HepG2 (cell line): ENCODE results near the gene VEGFB. TPM values are rescaled to one million over a fixed set of nuclear protein-coding genes. Genes with fewer than 3 reads are reported as not detected.
A peak's percentile ranks its signal among the peaks of the same experiment; 100 is the strongest.

Experiments used
- AGO2 ChIP-seq: fragments of 200-400 bp; formaldehyde crosslinking; optimal IDR thresholded peaks from 2 replicates; pipeline ENCODE3; 2017; ENCODE audit warnings: mild to moderate bottlenecking, low read depth, low read length, moderate library complexity
- ASH2L ChIP-seq: fragments of 300-600, 200-600 bp; sonication (generic); IDR thresholded peaks from 2 replicates; pipeline ENCODE4 v1.7.0; 2017; ENCODE audit warnings: low read depth, mild to moderate bottlenecking, moderate library complexity, mixed read lengths, low read length; ENCODE audit not compliant: insufficient read length
- CEBPB ChIP-seq: IDR thresholded peaks from 2 replicates; pipeline ENCODE4 v1.6.1; 2011; ENCODE audit warnings: low read depth, low read length, improper control_type of control experiment, borderline replicate concordance
- ETV6 ChIP-seq: sonication (generic); formaldehyde crosslinking; conservative IDR thresholded peaks from 2 replicates; pipeline ENCODE4 v1.4.0; 2020; ENCODE audit warnings: missing genetic modification reagents
- EZH2 ChIP-seq: conservative IDR thresholded peaks from 2 replicates; pipeline ENCODE4 v1.6.1; 2012; ENCODE audit warnings: mild to moderate bottlenecking, low read depth, low read length, moderate library complexity
- GABPB1 ChIP-seq: IDR thresholded peaks from 2 replicates; pipeline ENCODE4 v1.6.1; 2016; ENCODE audit warnings: mild to moderate bottlenecking, missing genetic modification reagents, moderate library complexity, missing compliant biosample characterization
- KLF11 ChIP-seq: IDR thresholded peaks from 2 replicates; pipeline ENCODE4 v1.6.1; 2016; ENCODE audit warnings: missing compliant biosample characterization
- RCOR2 ChIP-seq: IDR thresholded peaks from 2 replicates; pipeline ENCODE4 v1.6.1; 2016; ENCODE audit warnings: missing biosample characterization, missing genetic modification reagents
- SIN3B ChIP-seq: fragments of 150-350 bp; IDR thresholded peaks from 2 replicates; pipeline ENCODE4 v1.6.1; 2014; ENCODE audit warnings: low read length
- ZFP37 ChIP-seq: sonication (generic); formaldehyde crosslinking; IDR thresholded peaks from 2 replicates; pipeline ENCODE4 v1.4.0; 2020; ENCODE audit warnings: missing genetic modification reagents, borderline replicate concordance
- ZFP82 ChIP-seq: sonication (generic); formaldehyde crosslinking; IDR thresholded peaks from 2 replicates; pipeline ENCODE4 v1.5.1; 2020; ENCODE audit warnings: mild to moderate bottlenecking, missing genetic modification reagents, borderline replicate concordance
- ZFP90 ChIP-seq: sonication (generic); formaldehyde crosslinking; IDR thresholded peaks from 2 replicates; pipeline ENCODE4 v1.8.0; 2022; ENCODE audit warnings: missing genetic modification reagents, mild to moderate bottlenecking, inconsistent platforms, borderline replicate concordance
- ZNF234 ChIP-seq: sonication (generic); formaldehyde crosslinking; conservative IDR thresholded peaks from 2 replicates; pipeline ENCODE4 v1.5.1; 2020; ENCODE audit warnings: mild to moderate bottlenecking, missing genetic modification reagents
- ZNF263 ChIP-seq: sonication (generic); formaldehyde crosslinking; IDR thresholded peaks from 2 replicates; pipeline ENCODE4 v1.4.0; 2020; ENCODE audit warnings: missing genetic modification reagents
- ZNF343 ChIP-seq: sonication (generic); formaldehyde crosslinking; IDR thresholded peaks from 2 replicates; pipeline ENCODE4 v1.4.0; 2020; ENCODE audit warnings: mild to moderate bottlenecking, missing genetic modification reagents
- ZNF556 ChIP-seq: sonication (generic); formaldehyde crosslinking; IDR thresholded peaks from 2 replicates; pipeline ENCODE4 v1.4.0; 2020; ENCODE audit warnings: mild to moderate bottlenecking, missing genetic modification reagents, borderline replicate concordance
- ZNF558 ChIP-seq: sonication (generic); formaldehyde crosslinking; IDR thresholded peaks from 2 replicates; pipeline ENCODE4 v1.9.0; 2022; ENCODE audit warnings: mild to moderate bottlenecking, missing genetic modification reagents, borderline replicate concordance
- ZNF607 ChIP-seq: sonication (generic); formaldehyde crosslinking; IDR thresholded peaks from 2 replicates; pipeline ENCODE4 v1.5.1; 2020; ENCODE audit warnings: missing genetic modification reagents, mild to moderate bottlenecking, borderline replicate concordance
- ZNF644 ChIP-seq: IDR thresholded peaks from 2 replicates; pipeline ENCODE4 v1.6.1; 2016; ENCODE audit warnings: low read depth
- ZNF768 ChIP-seq: sonication (generic); formaldehyde crosslinking; IDR thresholded peaks from 2 replicates; pipeline ENCODE4 v1.4.0; 2020; ENCODE audit warnings: missing genetic modification reagents
- ZNF777 ChIP-seq: sonication (generic); formaldehyde crosslinking; IDR thresholded peaks from 2 replicates; pipeline ENCODE4 v1.4.0; 2020; ENCODE audit warnings: missing genetic modification reagents
- ZNF83 ChIP-seq: sonication (generic); formaldehyde crosslinking; IDR thresholded peaks from 2 replicates; pipeline ENCODE4 v1.4.0; 2020; ENCODE audit warnings: missing genetic modification reagents, mild to moderate bottlenecking, borderline replicate concordance
- polyA plus RNA-seq, 8 experiments: library from polyadenylated mRNA; depleted of rRNA in 3 of 8; stranded (reverse) in 7 of 8; unstranded in 1 of 8; fragments of >200 nt; fragmentation: Illumina TruSeq in 4 of 8; extraction: Trizol in 4 of 8; gene quantifications; 2 replicates each; pipeline versions ENCODE4 v1.2.1 to v1.2.3, GENCODE V29; 2011 to 2016; ENCODE audit warnings: low read depth in 4 of 8, missing spikeins in 1 of 8, mixed read lengths in 1 of 8; ENCODE audit not compliant: insufficient read depth in 1 of 8
- total RNA-seq, 5 experiments: library from RNA; depleted of rRNA; stranded (reverse); fragments of >200 nt; fragmentation: Illumina TruSeq; extraction: Trizol; gene quantifications; 2 replicates each; pipeline ENCODE4 v1.2.3, GENCODE V29; 2016; ENCODE audit warnings: low read depth in 1 of 5
- TF ChIP-seq, protein P1 (sequence below): IDR thresholded peaks from 2 replicates; pipeline ENCODE4 v1.6.1; 2016; ENCODE audit warnings: missing compliant biosample characterization, missing genetic modification reagents, borderline replicate concordance
- TF ChIP-seq, protein P2 (sequence below): sonication (generic); formaldehyde crosslinking; IDR thresholded peaks from 2 replicates; pipeline ENCODE4 v1.8.1; 2023; ENCODE audit warnings: mild to moderate bottlenecking, moderate library complexity, missing genetic modification reagents
- TF ChIP-seq, protein P3 (sequence below): sonication (generic); formaldehyde crosslinking; IDR thresholded peaks from 2 replicates; pipeline ENCODE4 v1.8.0; 2022; ENCODE audit warnings: mild to moderate bottlenecking, missing genetic modification reagents
- TF ChIP-seq, protein P4 (sequence below): sonication (generic); formaldehyde crosslinking; IDR thresholded peaks from 2 replicates; pipeline ENCODE4 v1.4.0; 2020; ENCODE audit warnings: missing genetic modification reagents

The VEGFB gene
- total and polyA plus RNA-seq, 2 of the 13 experiments (the other 11 are each of a cell fraction or from before 2014, with no cell fraction given) = 9.0 to 11.3 TPM

DNA sequence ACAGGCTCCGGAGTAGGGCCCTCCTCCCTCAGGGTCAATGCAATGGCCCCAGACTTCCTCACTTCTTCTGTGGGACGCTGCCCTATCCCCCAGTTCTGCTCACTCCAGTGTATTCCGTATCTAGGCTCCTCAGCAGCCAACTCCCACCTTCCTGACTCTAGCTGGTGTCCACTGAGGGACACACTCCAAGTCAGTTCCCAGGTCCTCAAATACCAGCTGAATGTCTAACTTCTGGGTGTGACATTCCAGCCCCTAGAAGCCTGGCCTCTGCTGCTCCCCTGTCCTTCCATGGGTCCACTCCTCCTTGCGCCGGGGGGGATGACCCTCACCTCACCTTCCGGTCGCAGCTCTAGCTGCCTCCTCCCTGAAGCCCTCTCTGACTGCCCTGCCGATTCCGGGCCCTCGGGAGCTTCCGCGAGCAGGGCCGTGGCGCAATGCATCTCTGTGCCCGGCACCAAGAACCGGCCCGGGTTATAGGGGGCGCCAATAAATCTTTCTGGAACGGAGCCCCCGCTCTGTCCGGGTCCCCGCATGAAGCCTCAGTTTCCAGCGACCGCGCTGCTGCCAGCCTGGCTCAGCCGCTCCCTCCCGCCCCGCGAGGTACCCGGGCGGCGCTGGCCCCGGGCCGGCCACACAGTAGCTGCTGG is 34.6 kb downstream of the VEGFB start (continued):
- TF ChIP-seq ASH2L (peak; percentile 3), KLF11 (CRISPR knock-in tag) (no peak), AGO2 (peak; percentile 97), ZNF556 (no peak), ZNF777 (CRISPR knock-in tag) (peak; percentile 40; the same call in 1 of the 2 replicates), ZNF234 (CRISPR knock-in tag) (0 out of 2 replicates have a peak, but pooled peaks have one; percentile 19), CEBPB (0 out of 2 replicates have a peak, but pooled peaks have one; percentile 23), ZNF644 (CRISPR knock-in tag) (no peak), ZFP37 (CRISPR knock-in tag) (0 out of 2 replicates have a peak, but pooled peaks have one; percentile 29), ZNF83 (CRISPR knock-in tag) (no peak), ETV6 (CRISPR knock-in tag) (0 out of 2 replicates have a peak, but pooled peaks have one; percentile 18), SIN3B (no peak), ZNF607 (peak; percentile 55; the same call in 1 of the 2 replicates), ZFP90 (0 out of 2 replicates have a peak, but pooled peaks have one; percentile 23), ZFP82 (CRISPR knock-in tag) (peak; percentile 74; the same call in 1 of the 2 replicates), ZNF558 (CRISPR knock-in tag) (0 out of 2 replicates have a peak, but pooled peaks have one; percentile 47), GABPB1 (CRISPR knock-in tag) (peak; percentile 2; the same call in 1 of the 2 replicates), RCOR2 (0 out of 2 replicates have a peak, but pooled peaks have one; percentile 31), EZH2 (no peak), ZNF768 (CRISPR knock-in tag) (0 out of 2 replicates have a peak, but pooled peaks have one; percentile 70), ZNF343 (CRISPR knock-in tag) (0 out of 2 replicates have a peak, but pooled peaks have one; percentile 2), ZNF263 (CRISPR knock-in tag) (peak; percentile 36; the same call in 1 of the 2 replicates)
- TF ChIP-seq, protein P1, sequence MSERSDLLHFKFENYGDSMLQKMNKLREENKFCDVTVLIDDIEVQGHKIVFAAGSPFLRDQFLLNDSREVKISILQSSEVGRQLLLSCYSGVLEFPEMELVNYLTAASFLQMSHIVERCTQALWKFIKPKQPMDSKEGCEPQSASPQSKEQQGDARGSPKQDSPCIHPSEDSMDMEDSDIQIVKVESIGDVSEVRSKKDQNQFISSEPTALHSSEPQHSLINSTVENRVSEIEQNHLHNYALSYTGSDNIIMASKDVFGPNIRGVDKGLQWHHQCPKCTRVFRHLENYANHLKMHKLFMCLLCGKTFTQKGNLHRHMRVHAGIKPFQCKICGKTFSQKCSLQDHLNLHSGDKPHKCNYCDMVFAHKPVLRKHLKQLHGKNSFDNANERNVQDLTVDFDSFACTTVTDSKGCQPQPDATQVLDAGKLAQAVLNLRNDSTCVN (CRISPR knock-in tag) = no peak
- TF ChIP-seq, protein P2, sequence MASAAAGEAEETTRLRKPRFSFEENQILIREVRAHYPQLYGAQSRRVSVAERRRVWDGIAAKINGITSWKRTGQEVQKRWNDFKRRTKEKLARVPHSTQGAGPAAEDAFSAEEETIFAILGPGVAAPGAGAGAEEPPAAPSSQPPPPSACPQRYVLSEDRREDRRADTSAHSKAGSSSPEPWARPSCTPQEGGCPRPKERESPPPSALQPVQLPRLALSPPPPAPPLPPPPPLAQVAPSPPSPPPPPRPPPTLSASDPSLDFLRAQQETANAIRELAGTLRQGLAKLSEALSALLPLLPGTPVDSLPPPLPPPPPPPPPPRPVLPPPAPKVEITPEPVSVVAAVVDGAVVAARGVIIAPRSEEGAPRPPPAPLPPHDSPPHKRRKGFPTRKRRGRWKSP (CRISPR knock-in tag) = peak; percentile 51; the same call in 1 of the 2 replicates
- TF ChIP-seq, protein P3, sequence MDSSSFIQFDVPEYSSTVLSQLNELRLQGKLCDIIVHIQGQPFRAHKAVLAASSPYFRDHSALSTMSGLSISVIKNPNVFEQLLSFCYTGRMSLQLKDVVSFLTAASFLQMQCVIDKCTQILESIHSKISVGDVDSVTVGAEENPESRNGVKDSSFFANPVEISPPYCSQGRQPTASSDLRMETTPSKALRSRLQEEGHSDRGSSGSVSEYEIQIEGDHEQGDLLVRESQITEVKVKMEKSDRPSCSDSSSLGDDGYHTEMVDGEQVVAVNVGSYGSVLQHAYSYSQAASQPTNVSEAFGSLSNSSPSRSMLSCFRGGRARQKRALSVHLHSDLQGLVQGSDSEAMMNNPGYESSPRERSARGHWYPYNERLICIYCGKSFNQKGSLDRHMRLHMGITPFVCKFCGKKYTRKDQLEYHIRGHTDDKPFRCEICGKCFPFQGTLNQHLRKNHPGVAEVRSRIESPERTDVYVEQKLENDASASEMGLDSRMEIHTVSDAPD (CRISPR knock-in tag) = no peak
- TF ChIP-seq, protein P4, sequence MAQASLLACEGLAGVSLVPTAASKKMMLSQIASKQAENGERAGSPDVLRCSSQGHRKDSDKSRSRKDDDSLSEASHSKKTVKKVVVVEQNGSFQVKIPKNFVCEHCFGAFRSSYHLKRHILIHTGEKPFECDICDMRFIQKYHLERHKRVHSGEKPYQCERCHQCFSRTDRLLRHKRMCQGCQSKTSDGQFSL = 0 out of 2 replicates have a peak, but pooled peaks have one; percentile 47
